Osteoblast (primary cell): Measurements from ENCODE around the gene PLCB4. TPM values are rescaled to one million over a fixed set of nuclear protein-coding genes. Genes with fewer than 3 reads are reported as not detected.
A peak's percentile ranks its signal among the peaks of the same experiment; 100 is the strongest.

Source experiments
- DNase-seq: peaks from one replicate; pipeline ENCODE4 v3.0.0; 2011; ENCODE audit warnings: low spot score, mixed read lengths; ENCODE audit not compliant: insufficient read length; ENCODE audit errors: missing footprints
- H2AFZ ChIP-seq: 2 replicates; pipeline ENCODE4 v1.6.0; 2011; ENCODE audit warnings: mild to moderate bottlenecking, low read length
- H3K27ac ChIP-seq: 2 replicates; pipeline ENCODE4 v1.5.1; 2011; ENCODE audit warnings: mild to moderate bottlenecking, low read depth, low read length, moderate library complexity
- H3K27me3 ChIP-seq: 2 replicates; pipeline ENCODE4 v1.6.0; 2012; ENCODE audit warnings: mild to moderate bottlenecking, control low read depth, inconsistent platforms, low read length, moderate library complexity; ENCODE audit not compliant: insufficient read depth
- H3K36me3 ChIP-seq: 2 replicates; pipeline ENCODE4 v1.5.1; 2011; ENCODE audit warnings: mild to moderate bottlenecking, low read length, control low read depth, moderate library complexity; ENCODE audit not compliant: insufficient read depth
- H3K4me1 ChIP-seq: 2 replicates; pipeline ENCODE4 v1.5.1; 2011; ENCODE audit warnings: mild to moderate bottlenecking, low read length, control low read depth, moderate library complexity; ENCODE audit not compliant: insufficient read depth
- H3K4me2 ChIP-seq: 2 replicates; pipeline ENCODE4 v1.6.0; 2011; ENCODE audit warnings: mild to moderate bottlenecking, low read length; ENCODE audit not compliant: insufficient read depth
- H3K4me3 ChIP-seq: fragments of 200-600 bp; sonication (generic); 3 replicates; pipeline ENCODE4 v1.5.1; 2012; ENCODE audit warnings: mild to moderate bottlenecking, low read length, inconsistent platforms; ENCODE audit not compliant: insufficient read depth
- H3K79me2 ChIP-seq: 2 replicates; pipeline ENCODE4 v1.6.0; 2012; ENCODE audit warnings: mild to moderate bottlenecking, low read length, control low read depth, inconsistent platforms; ENCODE audit not compliant: insufficient read depth
- H3K9me3 ChIP-seq: 2 replicates; pipeline ENCODE4 v1.5.1; 2011; ENCODE audit warnings: low read depth, low read length, control low read depth
- H4K20me1 ChIP-seq: 2 replicates; pipeline ENCODE4 v1.6.0; 2012; ENCODE audit warnings: mild to moderate bottlenecking, low read length, control low read depth; ENCODE audit not compliant: insufficient read depth
- CTCF ChIP-seq: IDR thresholded peaks from 2 replicates; pipeline ENCODE4 v1.5.1; 2011; ENCODE audit warnings: mild to moderate bottlenecking, low read depth, low read length, moderate library complexity; ENCODE audit errors: extremely low read depth
- total RNA-seq: library from RNA; depleted of rRNA; stranded (reverse); fragments of >200 nt; gene quantifications from 2 replicates; pipeline ENCODE4 v1.2.3, GENCODE V29; 2012

The PLCB4 gene
- total RNA-seq, 1 donor, result 13.0 TPM

- Histone ChIP-seq H3K4me2 (no peak overlapping the region), H3K27me3 (no peaks in the 10 kb centered on the region), H3K4me3 (no peak overlapping the region), H3K79me2 (no peaks in the 10 kb centered on the region), H3K4me1 (peaks cover 46% of the 10 kb centered on the region), H3K9me3 (no peaks in the 10 kb centered on the region), H3K36me3 (no peaks in the 10 kb centered on the region), H3K27ac (no peak overlapping the region), H4K20me1 (no peaks in the 10 kb centered on the region), H2AFZ (no peak overlapping the region)
- no peak for TF ChIP-seq CTCF
- no peak for DNase-seq
Measured at GRCh38 chr20:9495701-9496100, 426.8 kb downstream of the PLCB4 start.

- Histone ChIP-seq H3K27me3 (no peaks in the 10 kb centered on the region), H3K4me2 (no peak overlapping the region), H3K9me3 (no peaks in the 10 kb centered on the region), H3K4me1 (peaks cover 43% of the 10 kb centered on the region), H4K20me1 (no peaks in the 10 kb centered on the region), H3K79me2 (no peaks in the 10 kb centered on the region), H3K4me3 (no peak overlapping the region), H3K36me3 (no peaks in the 10 kb centered on the region), H3K27ac (no peak overlapping the region), H2AFZ (no peak overlapping the region)
- TF ChIP-seq CTCF, result no peak
- no peak for DNase-seq
Measured at GRCh38 chr20:9496155-9496554, 427.3 kb downstream of the PLCB4 start.

- H3K36me3 ChIP-seq, result no peaks in the 10 kb centered on the region
- no peak for DNase-seq
- H3K4me3 ChIP-seq, result no peak overlapping the region
- H2AFZ ChIP-seq, result no peak overlapping the region
- H3K4me1 ChIP-seq, result peaks cover 23% of the 10 kb centered on the region
- H3K4me2 ChIP-seq, result no peak overlapping the region
- H3K9me3 ChIP-seq, result no peaks in the 10 kb centered on the region
- TF ChIP-seq CTCF, result no peak
- no peaks in the 10 kb centered on the region for H3K79me2 ChIP-seq
- no peaks in the 10 kb centered on the region for H4K20me1 ChIP-seq
- H3K27me3 ChIP-seq, result no peaks in the 10 kb centered on the region
- H3K27ac ChIP-seq, result peak overlapping the region; percentile 40
Measured at GRCh38 chr20:9498322-9498721, 429.4 kb downstream of the PLCB4 start.

GRCh38 chr20:9499126-9499899 lies 430.4 kb downstream of the PLCB4 start:
- Histone ChIP-seq H4K20me1 (no peaks in the 10 kb centered on the region), H2AFZ (no peak overlapping the region), H3K36me3 (no peaks in the 10 kb centered on the region), H3K27me3 (no peaks in the 10 kb centered on the region), H3K9me3 (no peaks in the 10 kb centered on the region), H3K27ac (peak overlapping the region; percentile 40), H3K4me1 (peaks cover 31% of the 10 kb centered on the region), H3K79me2 (no peaks in the 10 kb centered on the region), H3K4me2 (no peak overlapping the region), H3K4me3 (no peak overlapping the region)
- TF ChIP-seq CTCF, result no peak
- DNase-seq, result no peak
